ENCODE measurements around the gene PRKCE. TPM values are rescaled to one million over a fixed set of nuclear protein-coding genes. Genes with fewer than 3 reads are reported as not detected.

The PRKCE gene
- total and polyA plus RNA-seq, 3 experiments from 2014 or later: 3.1 to 9.6 (median 7.9) TPM

DNA sequence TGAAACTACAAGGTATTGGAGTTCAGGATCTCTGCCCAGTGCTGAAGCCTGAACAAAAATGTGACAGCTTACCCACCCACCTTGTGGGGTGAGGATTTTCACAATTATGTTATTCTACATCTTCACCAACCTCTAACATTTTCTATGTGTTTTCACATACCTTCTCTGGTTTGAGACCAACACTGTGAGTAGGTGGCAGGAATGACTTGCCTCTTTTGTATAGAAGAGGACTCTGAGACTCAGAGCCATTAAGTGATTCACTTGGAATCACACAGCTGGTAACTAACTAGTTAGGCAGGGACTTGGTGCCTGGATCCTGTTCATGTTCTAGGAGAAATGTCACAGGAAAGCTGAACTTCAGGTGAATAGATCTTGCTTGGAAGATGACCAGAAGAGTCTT lies 25.7 kb upstream of the PRKCE start:
- Mint-ChIP-seq H3K4me1 (no peaks in the 10 kb centered on the region), H3K4me3 (no peak overlapping the region), H3K27ac (no peak overlapping the region), H3K27me3 (peaks cover 18 to 54% of the 10 kb centered on the region in 2 donors), H3K36me3 (peaks cover 0 to 2% (median 0%) of the 10 kb centered on the region in 3 donors), H3K9me3 (peaks cover 0 to 2% (median 0%) of the 10 kb centered on the region in 5 donors)
- Histone ChIP-seq H3K4me1 (ENCODE audit: insufficient read depth, low read length) (no peaks in the 10 kb centered on the region), H3K27me3 (ENCODE audit: insufficient read depth, low read length, poor library complexity, severe bottlenecking) (no peaks in the 10 kb centered on the region), H3K4me3 (ENCODE audit: low read length) (no peak overlapping the region), H3K9me3 (ENCODE audit: low read length) (no peaks in the 10 kb centered on the region), H3K27ac (ENCODE audit: low read depth, low read length) (no peak overlapping the region), H3K36me3 (ENCODE audit: insufficient read depth, low read length) (no peaks in the 10 kb centered on the region)
- ChIA-PET CTCF (interaction anchor here (1.0 kb wide), 1 partner anchor 153 kb away, joined by 4 read pairs; no protein-coding TSS in a partner anchor), POLR2A (no interaction called here)
- no peak for DNase-seq

DNA sequence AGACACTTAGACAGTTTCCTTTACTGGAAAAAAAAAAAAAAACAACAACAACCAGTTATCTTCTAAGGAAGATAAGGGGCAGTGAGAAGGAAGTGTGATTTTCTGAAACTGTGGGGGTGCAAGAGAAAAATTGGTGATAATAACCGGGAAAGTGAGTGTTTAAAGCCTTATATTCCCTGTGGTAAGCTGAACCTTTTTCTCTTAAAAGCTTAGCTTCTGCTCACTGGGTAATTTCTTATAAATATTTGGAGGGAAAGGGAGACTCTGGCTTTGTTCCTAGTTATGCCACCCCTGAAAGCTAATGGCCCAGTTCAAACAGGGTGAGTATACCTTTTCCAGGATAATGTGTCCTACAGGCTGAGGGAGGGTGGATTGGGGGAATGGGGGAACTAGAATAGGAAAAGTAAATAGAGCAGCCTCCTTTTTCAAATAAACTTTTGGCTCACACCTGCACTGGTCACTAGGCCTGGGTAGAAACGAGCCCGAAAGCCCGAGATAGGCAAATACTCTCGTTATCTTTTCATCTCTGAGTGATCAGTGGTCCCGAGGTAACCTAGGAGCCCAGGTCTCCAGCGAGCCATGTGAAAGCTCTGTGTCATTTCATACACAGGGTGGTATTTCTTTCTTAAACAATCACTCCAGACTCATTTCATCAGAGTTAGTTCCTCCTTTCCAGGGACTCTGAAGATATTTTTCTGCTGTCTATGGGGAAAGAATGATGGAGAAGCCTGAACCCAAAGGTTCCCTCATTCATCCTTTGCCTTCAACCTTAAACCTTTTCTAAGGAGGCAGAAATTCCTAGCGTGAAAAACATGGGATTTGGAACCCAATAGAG lies 24.9 kb upstream of the PRKCE start:
- Histone ChIP-seq H3K36me3 (ENCODE audit: insufficient read depth, low read length) (no peaks in the 10 kb centered on the region), H3K4me1 (ENCODE audit: insufficient read depth, low read length) (no peaks in the 10 kb centered on the region), H3K9me3 (ENCODE audit: low read length) (no peaks in the 10 kb centered on the region), H3K4me3 (ENCODE audit: low read length) (no peak overlapping the region), H3K27me3 (ENCODE audit: insufficient read depth, low read length, poor library complexity, severe bottlenecking) (peaks cover 4% of the 10 kb centered on the region), H3K27ac (ENCODE audit: low read depth, low read length) (no peak overlapping the region)
- Mint-ChIP-seq H3K27ac (no peak overlapping the region), H3K4me1 (no peaks in the 10 kb centered on the region), H3K4me3 (no peak overlapping the region), H3K36me3 (peaks cover 0 to 2% (median 0%) of the 10 kb centered on the region in 3 donors), H3K9me3 (peaks cover 0 to 2% (median 0%) of the 10 kb centered on the region in 5 donors), H3K27me3 (peaks cover 13 to 57% of the 10 kb centered on the region in 2 donors)
- POLR2A ChIA-PET: no interaction called here
- CTCF ChIA-PET: interaction anchor here (1.0 to 1.2 kb wide), 2 partner anchors 13 to 152 kb away, joined by 3 to 4 read pairs; no protein-coding TSS in a partner anchor
- DNase-seq: no peak

DNA sequence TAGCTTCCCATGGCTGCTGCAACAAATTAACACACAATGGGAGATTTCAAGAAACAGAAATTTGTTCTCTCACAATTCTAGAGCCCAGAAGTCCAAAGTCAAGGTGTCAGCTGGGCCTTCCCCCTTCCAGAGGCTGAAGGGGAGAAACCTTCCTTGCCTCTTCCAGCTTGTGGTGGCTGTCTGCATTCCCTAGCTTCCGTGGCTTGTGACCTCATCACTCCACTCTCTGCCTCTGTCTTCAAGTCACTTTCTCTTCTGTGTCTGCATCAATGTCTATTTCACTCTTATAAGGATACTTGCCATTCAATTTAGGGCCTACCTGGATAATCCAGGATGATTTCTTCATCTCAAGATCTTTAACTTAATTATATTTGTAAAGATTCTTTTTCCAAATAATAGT lies 23.6 kb upstream of the PRKCE start:
- Histone ChIP-seq H3K27me3 (ENCODE audit: insufficient read depth, low read length, poor library complexity, severe bottlenecking) (peaks cover 4% of the 10 kb centered on the region), H3K27ac (ENCODE audit: low read depth, low read length) (no peak overlapping the region), H3K9me3 (ENCODE audit: low read length) (no peaks in the 10 kb centered on the region), H3K4me1 (ENCODE audit: insufficient read depth, low read length) (no peaks in the 10 kb centered on the region), H3K36me3 (ENCODE audit: insufficient read depth, low read length) (no peaks in the 10 kb centered on the region), H3K4me3 (ENCODE audit: low read length) (no peak overlapping the region)
- Mint-ChIP-seq H3K36me3 (peaks cover 0 to 2% (median 0%) of the 10 kb centered on the region in 3 donors), H3K27ac (no peak overlapping the region), H3K27me3 (peaks cover 4 to 58% of the 10 kb centered on the region in 2 donors), H3K4me3 (no peak overlapping the region), H3K4me1 (no peaks in the 10 kb centered on the region), H3K9me3 (peaks cover 0 to 2% (median 0%) of the 10 kb centered on the region in 5 donors)
- DNase-seq: no peak
- CTCF ChIA-PET: interaction anchor here (1.2 kb wide), 1 partner anchor 14 kb away, joined by 3 read pairs; no protein-coding TSS in a partner anchor
- POLR2A ChIA-PET: interaction anchor here (1.3 kb wide), 1 partner anchor 23 kb away, joined by 3 read pairs; no protein-coding TSS in a partner anchor

DNA sequence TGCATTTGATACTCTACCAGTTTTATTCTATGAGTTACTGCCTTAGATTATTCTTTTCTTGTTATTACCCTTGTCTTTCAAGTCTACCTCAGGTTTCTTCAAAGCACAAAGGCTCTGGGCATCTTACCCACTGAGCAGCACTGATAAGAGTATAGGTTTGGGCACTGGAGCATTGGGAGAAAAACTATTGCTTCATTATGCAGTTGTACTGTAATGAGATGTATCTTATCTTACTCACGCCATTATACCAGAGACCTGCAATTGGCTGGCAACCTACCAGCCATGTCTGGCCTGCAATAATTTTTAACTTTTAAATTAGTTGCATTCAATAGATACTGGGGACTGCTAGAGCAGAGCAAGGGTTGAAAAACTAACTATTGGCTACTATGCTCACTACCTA lies 21.5 kb upstream of the PRKCE start:
- POLR2A ChIA-PET: no interaction called here
- Histone ChIP-seq H3K27me3 (ENCODE audit: insufficient read depth, low read length, poor library complexity, severe bottlenecking) (peaks cover 4% of the 10 kb centered on the region), H3K27ac (ENCODE audit: low read depth, low read length) (no peak overlapping the region), H3K4me1 (ENCODE audit: insufficient read depth, low read length) (no peaks in the 10 kb centered on the region), H3K4me3 (ENCODE audit: low read length) (no peak overlapping the region), H3K36me3 (ENCODE audit: insufficient read depth, low read length) (no peaks in the 10 kb centered on the region), H3K9me3 (ENCODE audit: low read length) (no peaks in the 10 kb centered on the region)
- H3K9me3 Mint-ChIP-seq: peaks cover 0 to 2% (median 0%) of the 10 kb centered on the region in 5 donors
- no peaks in the 10 kb centered on the region for H3K4me1 Mint-ChIP-seq
- H3K27ac Mint-ChIP-seq: no peak overlapping the region
- no peak overlapping the region for H3K4me3 Mint-ChIP-seq
- peaks cover 4 to 60% of the 10 kb centered on the region in 2 donors for H3K27me3 Mint-ChIP-seq
- no peak for DNase-seq
- H3K36me3 Mint-ChIP-seq: peaks cover 0 to 2% (median 0%) of the 10 kb centered on the region in 3 donors
- CTCF ChIA-PET: no interaction called here

DNA sequence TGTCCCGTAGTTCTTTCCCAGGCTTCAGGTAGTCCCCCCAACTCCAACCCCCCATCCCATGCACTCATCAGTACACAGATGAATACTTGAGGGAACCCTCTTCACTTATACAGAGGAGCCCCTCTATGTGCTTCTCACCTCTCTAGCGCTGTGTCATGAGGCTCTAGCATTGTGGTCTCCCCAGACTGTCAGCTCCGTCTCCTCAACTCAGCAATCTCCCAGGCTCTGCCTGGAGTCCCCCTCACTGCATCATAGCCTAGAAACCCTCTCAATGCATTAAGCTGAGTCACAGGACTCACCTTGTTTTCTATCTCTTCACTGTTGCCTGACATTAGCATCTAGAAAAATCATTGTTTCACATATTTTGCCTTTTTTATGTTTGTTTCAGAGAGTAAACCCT lies 20.2 kb upstream of the PRKCE start:
- H3K9me3 ChIP-seq (ENCODE audit: low read length): no peaks in the 10 kb centered on the region
- no peaks in the 10 kb centered on the region for H3K4me1 ChIP-seq (ENCODE audit: insufficient read depth, low read length)
- peaks cover 8 to 64% of the 10 kb centered on the region in 2 donors for H3K27me3 Mint-ChIP-seq
- no peak overlapping the region for H3K27ac ChIP-seq (ENCODE audit: low read depth, low read length)
- no peaks in the 10 kb centered on the region for H3K36me3 ChIP-seq (ENCODE audit: insufficient read depth, low read length)
- peaks cover 0 to 2% (median 0%) of the 10 kb centered on the region in 3 donors for H3K36me3 Mint-ChIP-seq
- ChIA-PET CTCF (no interaction called here), POLR2A (no interaction called here)
- H3K4me3 Mint-ChIP-seq: no peak overlapping the region
- no peak overlapping the region for H3K4me3 ChIP-seq (ENCODE audit: low read length)
- no peaks in the 10 kb centered on the region for H3K4me1 Mint-ChIP-seq
- H3K9me3 Mint-ChIP-seq: peaks cover 0 to 2% (median 0%) of the 10 kb centered on the region in 5 donors
- no peak for DNase-seq
- peaks cover 4% of the 10 kb centered on the region for H3K27me3 ChIP-seq (ENCODE audit: insufficient read depth, low read length, poor library complexity, severe bottlenecking)
- H3K27ac Mint-ChIP-seq: peak overlapping the region in 1 of 8 donors; percentile 15

DNA sequence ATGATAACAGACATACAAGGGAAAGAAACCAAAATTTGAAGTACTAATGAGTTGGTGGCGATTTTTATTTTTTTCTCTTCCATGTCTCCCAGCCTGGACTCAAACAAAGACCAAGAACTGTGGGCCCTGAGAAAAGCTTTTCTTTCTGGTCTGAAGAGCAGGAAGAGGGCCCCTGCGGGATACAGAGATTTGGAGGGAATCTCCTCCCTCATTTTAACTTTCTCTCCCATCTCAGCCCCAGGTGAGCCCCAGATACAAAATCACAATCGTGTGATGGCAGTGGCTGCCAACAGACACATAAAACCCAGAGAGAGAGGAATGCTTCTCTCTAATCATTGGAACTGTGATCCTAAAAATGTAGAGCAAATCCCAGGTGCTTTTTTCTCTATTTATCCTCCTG lies 19.5 kb upstream of the PRKCE start:
- Histone ChIP-seq H3K36me3 (ENCODE audit: insufficient read depth, low read length) (no peaks in the 10 kb centered on the region), H3K9me3 (ENCODE audit: low read length) (no peaks in the 10 kb centered on the region), H3K4me1 (ENCODE audit: insufficient read depth, low read length) (no peaks in the 10 kb centered on the region), H3K27ac (ENCODE audit: low read depth, low read length) (no peak overlapping the region), H3K4me3 (ENCODE audit: low read length) (no peak overlapping the region), H3K27me3 (ENCODE audit: insufficient read depth, low read length, poor library complexity, severe bottlenecking) (peaks cover 4% of the 10 kb centered on the region)
- Mint-ChIP-seq H3K27ac (no peak overlapping the region), H3K36me3 (peaks cover 0 to 2% (median 0%) of the 10 kb centered on the region in 3 donors), H3K9me3 (peaks cover 0 to 2% (median 0%) of the 10 kb centered on the region in 5 donors), H3K4me3 (no peak overlapping the region), H3K4me1 (no peaks in the 10 kb centered on the region), H3K27me3 (peaks cover 8 to 65% of the 10 kb centered on the region in 2 donors)
- no peak for DNase-seq
- ChIA-PET POLR2A (no interaction called here), CTCF (no interaction called here)

DNA sequence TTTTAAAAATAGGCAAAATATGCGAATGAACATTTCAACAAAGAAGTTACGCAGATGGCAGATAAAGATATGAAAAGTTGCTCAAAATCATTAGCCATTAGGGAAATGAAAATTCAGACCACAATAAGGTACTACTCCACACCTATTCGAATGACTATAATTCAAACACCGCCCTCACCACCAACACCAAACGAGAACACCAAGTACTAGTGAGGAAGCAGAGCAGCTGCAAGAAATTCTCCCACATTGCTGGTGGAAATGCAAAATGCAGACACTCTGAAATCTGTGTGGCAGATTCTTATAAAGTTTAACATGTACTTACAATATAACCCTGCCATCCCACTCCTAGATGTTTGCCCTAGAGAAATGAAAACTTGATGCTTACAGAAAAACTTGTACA lies 17.3 kb upstream of the PRKCE start:
- peaks cover 0 to 2% (median 0%) of the 10 kb centered on the region in 5 donors for H3K9me3 Mint-ChIP-seq
- POLR2A ChIA-PET: no interaction called here
- peaks cover 4% of the 10 kb centered on the region for H3K27me3 ChIP-seq (ENCODE audit: insufficient read depth, low read length, poor library complexity, severe bottlenecking)
- peaks cover 13 to 75% of the 10 kb centered on the region in 2 donors for H3K27me3 Mint-ChIP-seq
- CTCF ChIA-PET: interaction anchor here (1.0 to 1.2 kb wide), 2 partner anchors 16 to 144 kb away, joined by 3 read pairs; no protein-coding TSS in a partner anchor
- no peaks in the 10 kb centered on the region for H3K4me1 Mint-ChIP-seq
- no peaks in the 10 kb centered on the region for H3K9me3 ChIP-seq (ENCODE audit: low read length)
- DNase-seq: no peak
- no peak overlapping the region for H3K27ac ChIP-seq (ENCODE audit: low read depth, low read length)
- H3K36me3 Mint-ChIP-seq: peaks cover 0 to 2% (median 0%) of the 10 kb centered on the region in 3 donors
- H3K36me3 ChIP-seq (ENCODE audit: insufficient read depth, low read length): no peaks in the 10 kb centered on the region
- peak overlapping the region in 1 of 8 donors; percentile 30 for H3K27ac Mint-ChIP-seq
- H3K4me3 ChIP-seq (ENCODE audit: low read length): no peak overlapping the region
- no peaks in the 10 kb centered on the region for H3K4me1 ChIP-seq (ENCODE audit: insufficient read depth, low read length)
- H3K4me3 Mint-ChIP-seq: no peak overlapping the region

DNA sequence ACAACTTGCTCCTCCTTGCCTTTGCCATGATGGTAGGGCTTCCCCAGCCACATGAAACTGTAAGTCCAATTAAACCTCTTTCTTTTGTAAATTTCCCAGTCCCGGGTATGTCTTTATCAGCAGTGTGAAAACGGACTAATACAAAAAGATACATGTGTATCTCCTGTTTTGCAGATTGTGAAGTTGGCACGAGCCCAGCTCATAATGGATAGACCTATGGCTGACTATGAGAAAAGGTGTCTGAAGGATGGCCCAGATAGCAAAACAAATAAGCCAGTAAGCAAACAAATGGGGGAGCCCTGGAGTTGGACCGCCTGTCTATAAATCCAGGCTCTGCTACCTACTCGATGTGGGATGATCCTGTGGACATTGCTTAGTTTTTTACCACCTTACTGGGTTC lies 15.5 kb upstream of the PRKCE start:
- Mint-ChIP-seq H3K27ac (no peak overlapping the region), H3K27me3 (peaks cover 12 to 66% of the 10 kb centered on the region in 2 donors), H3K4me1 (no peaks in the 10 kb centered on the region), H3K4me3 (no peak overlapping the region), H3K9me3 (no peaks in the 10 kb centered on the region), H3K36me3 (no peaks in the 10 kb centered on the region)
- no peaks in the 10 kb centered on the region for H3K4me1 ChIP-seq (ENCODE audit: insufficient read depth, low read length)
- H3K27me3 ChIP-seq (ENCODE audit: insufficient read depth, low read length, poor library complexity, severe bottlenecking): peaks cover 4% of the 10 kb centered on the region
- H3K4me3 ChIP-seq (ENCODE audit: low read length): no peak overlapping the region
- ChIA-PET CTCF (interaction anchor here (1.5 kb wide), 1 partner anchor 51 kb away, joined by 4 read pairs; no protein-coding TSS in a partner anchor), POLR2A (no interaction called here)
- H3K9me3 ChIP-seq (ENCODE audit: low read length): no peaks in the 10 kb centered on the region
- DNase-seq: no peak
- H3K36me3 ChIP-seq (ENCODE audit: insufficient read depth, low read length): no peaks in the 10 kb centered on the region
- H3K27ac ChIP-seq (ENCODE audit: low read depth, low read length): no peak overlapping the region
